T-helper 22 cell (primary cell): ENCODE measurements around the gene RRP12.
"Not testable (repeated sequence)": the region's sequence is repeated elsewhere in the genome, so short reads cannot be mapped to it uniquely, and the experiment has no call there.

Source experiments
- DNase-seq: peaks from one replicate; pipeline ENCODE4 v3.0.0-alpha.2; 2020; ENCODE audit warnings: low read depth

Gene RRP12

DNA sequence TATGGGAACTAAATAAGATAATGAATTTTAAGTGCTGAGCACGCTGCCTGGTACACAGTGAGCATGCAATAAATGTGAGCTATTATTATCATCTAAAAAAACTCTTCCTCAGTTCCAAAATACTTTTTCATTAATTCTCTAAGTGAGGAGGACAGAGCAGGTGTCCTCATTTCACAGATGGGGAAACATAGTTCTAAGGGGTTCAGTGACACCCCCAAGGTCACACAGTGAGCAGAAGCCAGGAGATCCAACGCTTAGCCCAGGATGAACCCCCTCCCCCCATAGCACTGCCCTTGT is 6.8 kb upstream of the RRP12 start:
- DNase-seq: no peak

DNA sequence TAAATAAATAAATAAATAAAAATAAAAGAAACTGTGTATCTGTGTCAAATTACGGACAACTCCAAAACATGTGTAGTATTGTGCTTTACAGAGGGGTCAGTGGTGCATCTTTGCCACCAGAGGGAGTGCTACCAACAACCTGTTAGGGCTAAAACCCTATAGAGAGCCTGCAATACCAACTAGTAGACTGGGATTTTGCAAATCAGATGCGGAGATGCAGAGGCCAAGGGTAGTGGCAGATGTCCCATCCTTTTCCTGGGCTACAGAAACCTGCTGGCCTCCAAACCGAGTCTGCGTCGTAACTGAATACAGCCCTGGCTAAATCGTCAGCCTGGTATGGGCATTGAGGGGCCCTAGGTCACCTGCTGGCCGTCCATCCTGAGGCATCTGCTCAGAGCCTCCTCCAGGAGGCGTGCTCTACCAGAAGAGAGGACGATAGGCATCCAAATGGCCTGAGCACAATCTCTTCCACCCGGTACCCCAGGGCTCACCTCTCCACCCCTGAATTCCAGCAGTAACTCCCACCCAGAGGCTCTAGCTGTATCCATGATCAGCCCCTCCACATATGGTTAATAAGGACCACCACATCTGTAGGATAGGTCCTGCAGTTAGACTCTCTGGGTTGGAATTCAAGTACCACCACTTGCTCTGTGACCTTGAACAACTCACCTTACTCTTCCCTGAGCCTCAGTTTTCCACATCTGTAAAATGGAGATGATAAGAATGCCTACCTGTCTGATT is 6.2 kb upstream of the RRP12 start:
- peak; percentile 37 for DNase-seq

DNA sequence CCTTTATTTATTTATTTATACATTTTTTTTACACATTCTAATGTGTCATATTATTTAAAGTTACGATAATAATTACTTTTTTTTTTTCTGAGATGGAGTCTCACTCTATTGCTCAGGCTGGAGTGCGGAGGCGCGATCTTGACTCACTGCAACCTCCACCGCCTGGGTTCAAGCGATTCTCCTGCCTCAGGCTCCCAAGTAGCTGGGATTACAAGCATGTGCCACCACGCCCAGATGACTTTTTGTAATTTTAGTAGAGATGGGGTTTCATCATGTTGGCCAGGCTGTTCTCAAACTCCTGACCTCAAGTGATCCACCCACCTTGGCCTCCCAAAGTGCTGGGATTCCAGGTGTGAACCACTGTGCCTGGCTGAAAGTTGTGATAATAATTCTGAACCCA is 5.3 kb upstream of the RRP12 start:
- DNase-seq: not testable (repeated sequence)

DNA sequence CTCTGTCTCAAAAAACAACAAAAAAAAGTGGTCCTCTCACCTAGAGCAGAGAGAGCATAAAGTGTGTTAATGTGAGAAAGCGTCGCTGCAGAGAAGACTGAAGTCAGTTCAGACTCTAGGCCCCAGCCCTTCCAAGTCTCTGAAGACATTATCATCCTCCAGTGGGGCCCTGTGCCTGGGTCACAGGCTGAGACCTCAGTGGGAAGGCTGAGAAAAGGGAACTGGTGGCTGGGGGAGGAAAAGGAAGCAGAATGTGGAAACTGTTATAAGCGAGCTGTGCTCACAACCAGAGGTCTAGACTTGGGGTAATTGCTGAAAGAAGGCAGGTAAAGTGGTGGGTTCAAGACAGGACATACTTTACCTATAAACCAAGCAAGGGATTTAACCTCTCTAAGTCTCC is 4.9 kb upstream of the RRP12 start:
- DNase-seq: no peak

DNA sequence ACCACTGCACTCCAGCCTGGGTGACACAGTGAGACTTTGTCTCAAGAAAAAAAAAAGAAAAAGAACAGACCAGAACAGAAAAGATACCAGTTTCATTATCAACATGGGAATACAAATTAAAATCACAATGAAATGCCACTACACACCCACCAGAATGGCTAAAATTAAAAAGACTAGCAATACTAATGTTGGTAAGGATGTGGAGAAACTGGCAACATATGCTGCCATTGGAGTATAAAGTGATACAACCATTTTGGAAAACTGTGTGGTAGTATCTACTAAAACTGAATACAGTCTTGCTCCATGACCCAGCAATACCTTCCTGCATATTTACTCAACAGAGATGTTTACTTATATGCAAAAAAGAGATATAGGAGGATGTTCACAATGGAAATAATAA is 2.9 kb upstream of the RRP12 start:
- DNase-seq: no peak

DNA sequence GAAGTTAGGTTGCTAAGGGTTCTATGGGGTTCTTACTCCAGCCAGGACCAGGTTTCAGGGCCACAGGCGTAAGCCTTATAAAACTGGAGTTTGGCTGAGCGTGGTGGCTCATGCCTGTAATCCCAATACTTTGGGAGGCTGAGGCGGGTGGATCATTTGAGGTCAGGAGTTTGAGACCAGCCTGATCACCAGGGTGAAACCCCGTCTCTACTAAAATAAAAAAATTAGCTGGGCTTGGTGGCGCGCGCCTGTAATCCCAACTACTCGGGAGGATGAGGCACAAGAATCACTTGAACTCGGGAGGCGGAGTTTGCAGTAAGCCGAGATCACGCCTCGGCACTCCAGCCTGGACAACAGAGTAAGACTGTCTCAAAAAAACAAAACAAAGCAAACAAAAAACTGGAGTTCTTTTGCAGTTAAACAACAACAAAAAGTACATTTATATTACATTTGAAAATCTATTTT is 347 bp upstream of the RRP12 start:
- no peak for DNase-seq

DNA sequence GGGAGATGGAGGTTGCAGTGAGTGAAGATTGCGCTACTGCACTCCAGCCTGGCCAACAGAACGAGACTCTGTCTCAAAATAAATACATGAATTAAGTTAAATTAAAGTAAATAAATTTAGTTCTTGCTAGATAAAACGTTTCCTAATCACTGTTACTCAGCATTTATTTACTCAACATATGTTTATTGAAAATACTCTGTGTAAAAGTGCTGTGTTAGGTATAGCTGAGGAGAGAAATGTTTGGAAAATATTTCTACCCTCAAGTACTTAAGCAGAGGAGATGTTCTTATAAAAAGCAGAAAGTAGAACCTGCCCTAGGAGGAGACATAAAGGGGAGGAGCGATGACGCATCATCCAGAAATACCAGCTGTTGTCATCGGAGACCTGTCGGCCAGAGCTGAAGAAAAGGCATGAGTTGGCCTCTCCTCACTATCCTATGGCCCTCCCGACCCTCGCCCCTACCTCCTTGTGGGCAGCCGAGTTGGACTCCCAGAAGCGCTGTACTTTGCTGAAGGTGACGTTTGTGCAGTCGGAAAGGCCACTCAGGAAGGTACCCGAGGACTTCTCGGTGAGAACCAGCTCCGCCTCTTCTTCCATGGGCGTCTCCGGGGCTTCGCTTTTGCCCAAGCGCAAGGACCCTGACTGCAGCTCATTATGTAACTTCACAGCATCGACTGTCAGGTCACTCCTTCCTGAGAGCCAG is 1.1 kb downstream of the RRP12 start:
- no peak for DNase-seq

DNA sequence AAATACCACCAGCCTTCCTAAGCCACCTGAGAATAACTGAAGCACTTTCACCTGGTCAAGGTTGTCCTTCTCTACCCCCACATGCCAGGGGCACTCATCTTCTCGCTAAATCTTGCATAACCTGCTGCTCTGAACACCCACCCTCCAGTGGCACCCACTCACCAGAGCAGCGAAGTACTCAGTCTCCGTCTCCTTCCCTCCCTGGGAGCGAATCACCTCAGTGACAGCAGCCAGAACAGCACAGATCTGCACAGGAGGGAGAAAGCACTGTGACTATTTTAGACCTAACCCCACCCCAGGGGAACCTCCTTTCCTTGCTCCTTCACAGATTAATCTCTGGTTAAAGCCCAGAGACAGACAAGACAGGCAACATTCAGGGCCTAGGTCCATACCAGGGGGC is 5.1 kb downstream of the RRP12 start:
- DNase-seq: no peak

DNA sequence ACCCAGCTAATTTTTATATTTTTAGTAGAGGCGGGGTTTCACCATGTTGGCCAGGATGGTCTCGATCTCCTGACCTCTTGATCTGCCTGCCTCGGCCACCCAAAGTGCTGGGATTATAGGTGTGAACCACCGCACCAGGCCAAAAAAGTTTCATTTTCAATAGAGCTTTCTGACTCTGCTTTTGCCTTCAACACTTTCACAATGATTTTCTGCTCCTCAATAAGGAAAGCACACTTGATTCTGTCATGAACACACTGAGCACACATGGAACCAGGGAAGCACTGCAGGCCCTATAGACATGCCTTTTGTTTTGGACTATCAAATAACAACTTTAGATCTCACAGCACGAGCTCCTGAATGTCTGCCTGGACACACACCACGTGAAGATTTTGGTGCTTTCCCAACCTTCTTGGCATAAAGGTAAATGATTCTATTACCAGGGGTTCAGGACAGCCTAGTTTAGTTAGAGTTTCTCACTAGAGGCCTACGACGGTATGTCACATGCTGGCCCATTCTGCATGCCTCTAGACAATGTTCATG is 8.0 kb downstream of the RRP12 start:
- DNase-seq: no peak

DNA sequence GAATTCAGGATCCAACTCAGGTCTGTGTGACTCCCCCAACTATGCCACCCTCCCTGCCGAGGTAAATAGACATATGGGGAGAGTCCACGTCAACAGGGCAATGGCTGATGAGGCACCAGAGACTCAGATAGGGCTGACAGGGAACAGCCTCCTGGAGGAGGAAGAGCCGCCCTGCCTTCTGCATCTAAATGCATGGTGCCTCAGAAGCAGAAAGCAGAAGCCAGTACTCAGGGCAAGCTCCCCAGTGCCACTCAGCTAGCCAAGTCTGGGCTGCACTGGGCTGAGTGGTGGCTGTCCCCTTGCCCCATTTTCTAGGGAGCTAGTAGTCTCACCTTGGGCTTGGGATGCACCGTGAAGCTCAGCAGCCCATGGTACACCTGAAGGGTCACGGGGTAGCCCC is 11.0 kb downstream of the RRP12 start:
- DNase-seq: no peak

DNA sequence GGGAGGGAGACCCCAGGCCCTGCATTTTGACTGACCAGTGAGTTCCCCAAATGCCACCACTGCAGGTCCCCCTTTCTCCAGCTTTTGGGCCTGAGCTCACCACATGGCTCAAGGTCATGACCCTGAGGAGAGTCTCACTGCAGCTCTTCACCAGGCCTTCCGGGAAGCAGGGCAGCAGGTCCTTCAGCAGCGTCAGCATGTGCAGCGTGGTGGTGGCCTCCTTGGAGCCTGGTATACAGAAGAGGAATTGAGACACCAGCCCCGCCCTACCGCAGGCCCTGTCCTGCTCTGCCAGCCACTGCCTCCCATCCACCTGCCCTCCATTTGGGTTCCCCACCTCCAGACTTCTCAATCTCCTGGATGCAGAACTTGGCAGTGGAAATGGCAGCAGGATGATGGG is 13.0 kb downstream of the RRP12 start:
- DNase-seq: no peak

DNA sequence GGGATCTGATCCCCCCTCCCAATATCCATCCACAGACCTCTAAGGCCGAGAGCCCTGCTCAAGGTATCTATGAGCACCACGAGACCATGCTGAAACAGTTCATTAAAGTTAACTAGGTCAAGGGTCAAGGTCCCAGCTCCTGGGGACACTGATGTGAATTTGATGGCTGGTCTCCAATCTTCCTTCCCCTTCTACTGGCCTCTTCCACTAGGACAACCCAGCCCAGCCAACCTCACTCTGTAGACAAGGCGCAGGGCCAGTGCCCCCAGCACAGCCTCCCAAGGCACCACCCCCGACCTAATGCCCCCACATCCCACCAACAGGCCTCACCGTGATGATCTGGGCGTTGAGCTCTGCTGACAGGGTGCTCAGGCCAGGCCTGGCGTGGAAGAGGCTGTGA is 15.6 kb downstream of the RRP12 start:
- no peak for DNase-seq

DNA sequence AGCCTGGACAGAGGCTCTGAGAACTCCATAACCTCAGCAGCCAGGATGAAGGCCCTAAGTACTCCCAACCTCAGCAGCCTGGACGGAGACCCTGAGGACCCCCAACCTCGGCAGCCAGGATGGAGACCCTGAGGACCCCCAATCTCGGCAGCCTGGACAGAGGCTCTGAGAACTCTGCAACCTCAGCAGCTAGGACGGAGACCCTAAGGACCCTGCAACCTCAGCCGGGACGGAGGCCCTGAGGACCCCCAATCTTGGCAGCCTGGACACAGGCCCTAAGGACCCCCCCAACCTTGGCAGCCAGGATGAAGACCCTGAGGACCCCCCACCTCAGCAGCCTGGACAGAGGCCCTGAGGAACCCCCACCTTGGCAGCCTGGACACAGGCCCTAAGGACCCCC is 16.5 kb downstream of the RRP12 start:
- DNase-seq: no peak

DNA sequence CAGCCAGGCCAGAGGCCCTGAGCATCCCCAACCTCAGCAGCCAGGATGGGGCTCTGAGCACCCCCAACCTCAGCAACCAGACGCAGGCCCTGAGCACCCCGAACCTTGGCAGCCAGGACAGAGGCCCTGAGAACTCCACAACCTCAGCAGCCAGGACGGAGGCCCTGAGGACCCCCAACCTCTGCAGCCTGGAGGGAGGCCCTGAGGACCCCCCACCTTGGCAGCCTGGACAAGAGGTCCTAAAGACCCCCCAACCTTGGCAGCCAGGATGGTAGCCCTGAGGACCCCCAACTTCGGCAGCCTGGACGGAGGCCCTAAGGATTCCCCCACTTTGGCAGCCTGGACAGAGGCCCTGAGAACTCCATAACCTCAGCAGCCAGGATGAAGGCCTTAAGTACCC is 17.0 kb downstream of the RRP12 start:
- no peak for DNase-seq

DNA sequence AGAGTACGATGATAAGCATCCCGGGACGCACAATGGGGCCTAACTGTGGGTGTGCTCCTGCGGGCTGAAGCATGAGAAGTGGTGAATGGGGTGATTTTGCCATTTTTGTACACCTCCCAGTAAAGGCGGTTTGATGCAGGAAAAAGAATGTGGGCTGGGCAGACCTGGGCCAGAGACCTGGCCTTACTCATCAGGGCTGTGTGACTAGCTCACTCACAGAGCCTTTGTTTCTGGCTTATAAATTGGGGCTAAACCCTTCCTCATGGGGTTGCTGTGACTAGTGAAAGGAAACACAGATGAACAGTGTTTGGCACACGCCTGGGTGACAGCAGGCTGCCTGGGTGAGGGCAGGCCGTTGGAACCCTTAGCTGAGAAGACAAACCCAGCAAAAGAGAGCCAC is 18.0 kb downstream of the RRP12 start:
- no peak for DNase-seq

DNA sequence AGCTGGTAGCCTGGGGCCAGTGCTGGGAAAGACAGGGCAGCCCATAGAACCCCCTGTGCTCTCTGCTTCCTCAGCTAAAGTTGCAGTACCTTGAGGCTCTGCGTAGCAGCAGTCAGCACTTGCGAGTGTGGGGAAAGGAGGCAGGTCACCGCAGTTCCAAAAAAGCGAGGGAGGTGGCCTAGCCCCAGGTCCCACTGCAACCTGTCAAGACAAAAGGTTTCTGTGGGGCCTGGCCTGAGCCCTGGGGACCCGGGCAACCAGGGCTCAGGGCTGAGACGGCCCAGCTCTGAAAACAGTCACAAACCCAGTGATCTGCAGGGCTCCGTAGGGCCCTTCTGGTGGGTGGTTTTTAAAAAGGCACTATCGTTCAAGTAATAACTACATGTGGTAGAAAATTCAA is 19.5 kb downstream of the RRP12 start:
- DNase-seq: no peak

DNA sequence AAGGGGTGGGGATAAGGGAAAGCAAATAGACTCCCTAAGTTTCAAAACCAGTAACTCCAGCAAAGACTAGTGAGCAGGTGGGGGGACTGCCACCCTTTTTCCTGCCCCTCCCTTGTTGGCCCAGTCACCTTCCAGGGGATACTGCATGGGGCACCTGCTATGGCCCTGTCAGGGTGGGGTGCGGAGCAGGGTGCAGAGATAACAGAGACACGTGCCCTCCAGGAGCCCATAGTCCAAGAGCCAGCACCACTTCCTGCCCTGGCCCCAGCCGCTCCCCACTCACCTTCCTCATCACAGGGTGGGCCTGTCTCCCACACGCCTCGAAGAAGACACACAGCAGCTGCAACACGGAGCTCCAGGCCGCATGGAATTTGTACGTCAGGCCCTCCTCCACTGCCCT is 20.6 kb downstream of the RRP12 start:
- no peak for DNase-seq

DNA sequence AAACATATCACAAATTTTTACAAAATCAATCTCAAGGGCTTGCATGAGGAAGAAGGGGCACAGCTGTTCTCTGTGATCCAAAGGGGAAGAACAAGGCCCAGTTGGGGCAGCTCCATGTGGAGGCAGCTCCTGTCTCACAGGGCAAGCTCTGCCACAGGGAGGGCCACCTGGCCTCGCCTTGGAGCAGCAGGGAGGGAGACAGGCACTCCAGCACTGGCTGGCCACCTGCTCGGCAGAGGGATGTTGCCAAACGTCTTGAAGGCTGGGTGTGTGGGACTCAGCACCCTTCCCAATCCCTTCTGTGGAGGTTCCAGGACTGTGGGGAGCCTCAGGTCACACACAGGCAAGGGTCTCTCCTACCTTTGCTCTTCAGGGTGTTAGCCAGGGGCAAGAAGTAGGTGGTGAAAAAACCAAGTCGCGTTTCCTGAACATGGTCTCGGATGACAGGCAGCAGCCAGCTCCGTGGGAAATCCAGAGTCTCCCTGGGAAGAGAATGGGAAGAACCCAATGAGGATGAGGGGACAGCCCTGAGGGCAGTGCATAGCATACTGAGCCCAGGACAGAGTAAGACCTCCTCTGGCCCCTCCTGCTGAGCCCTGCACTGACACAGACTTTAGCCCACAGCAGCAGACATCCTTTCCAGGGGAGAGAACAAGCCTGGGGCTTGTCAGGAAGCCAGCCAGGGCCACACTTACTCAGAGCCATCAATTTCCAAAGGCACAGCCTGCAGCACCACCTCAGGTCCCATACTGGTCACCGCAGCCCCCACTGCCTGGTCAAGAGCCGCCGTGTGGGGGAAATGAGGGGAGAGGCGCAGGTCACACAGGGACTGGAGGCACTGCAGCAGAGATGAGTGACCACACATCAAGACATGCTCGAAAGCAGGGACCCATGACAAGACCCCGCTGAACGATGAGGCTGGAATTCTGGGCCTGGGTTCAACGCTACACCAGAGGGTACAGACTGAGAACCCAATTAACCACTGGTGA is 21.9 kb downstream of the RRP12 start:
- no peak for DNase-seq

DNA sequence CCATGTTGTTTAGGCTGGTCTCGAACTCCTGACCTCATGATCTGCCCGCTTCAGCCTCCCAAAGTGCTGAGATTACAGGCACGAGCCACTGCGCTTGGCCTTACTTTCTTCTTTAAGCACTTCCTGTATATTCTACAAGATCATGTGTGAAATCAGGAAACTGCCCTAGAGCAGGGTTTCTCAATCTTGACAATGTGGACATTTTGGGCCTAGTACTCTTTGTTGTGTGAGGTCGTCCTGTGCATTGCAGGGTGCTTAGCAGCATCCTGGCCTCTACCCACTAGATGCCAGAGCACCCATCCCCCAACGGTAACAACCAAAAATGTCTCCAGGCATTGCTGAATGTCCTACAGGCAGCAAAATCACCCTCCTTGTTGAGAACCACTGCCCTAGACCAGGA is 24.7 kb downstream of the RRP12 start:
- DNase-seq: no peak

DNA sequence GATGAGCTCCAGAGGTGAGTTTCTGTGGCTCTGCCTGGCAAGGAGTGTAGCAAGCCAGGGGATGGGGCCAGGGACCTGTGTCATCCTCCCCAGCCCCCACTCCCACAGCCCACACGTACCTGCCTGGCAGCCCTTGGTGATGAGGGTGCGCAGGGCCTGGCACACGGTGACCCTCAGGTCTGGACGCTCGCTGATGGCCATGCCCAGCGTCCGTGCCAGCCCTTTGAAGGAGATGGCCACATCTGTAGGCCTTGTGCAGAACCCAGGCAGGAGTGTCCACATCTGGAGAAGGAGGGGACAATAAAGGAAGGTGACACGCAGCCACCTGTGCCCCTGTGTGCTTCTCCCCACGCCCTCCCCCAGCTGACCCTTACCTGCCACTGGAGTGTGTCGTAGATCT is 27.7 kb downstream of the RRP12 start:
- DNase-seq: no peak

DNA sequence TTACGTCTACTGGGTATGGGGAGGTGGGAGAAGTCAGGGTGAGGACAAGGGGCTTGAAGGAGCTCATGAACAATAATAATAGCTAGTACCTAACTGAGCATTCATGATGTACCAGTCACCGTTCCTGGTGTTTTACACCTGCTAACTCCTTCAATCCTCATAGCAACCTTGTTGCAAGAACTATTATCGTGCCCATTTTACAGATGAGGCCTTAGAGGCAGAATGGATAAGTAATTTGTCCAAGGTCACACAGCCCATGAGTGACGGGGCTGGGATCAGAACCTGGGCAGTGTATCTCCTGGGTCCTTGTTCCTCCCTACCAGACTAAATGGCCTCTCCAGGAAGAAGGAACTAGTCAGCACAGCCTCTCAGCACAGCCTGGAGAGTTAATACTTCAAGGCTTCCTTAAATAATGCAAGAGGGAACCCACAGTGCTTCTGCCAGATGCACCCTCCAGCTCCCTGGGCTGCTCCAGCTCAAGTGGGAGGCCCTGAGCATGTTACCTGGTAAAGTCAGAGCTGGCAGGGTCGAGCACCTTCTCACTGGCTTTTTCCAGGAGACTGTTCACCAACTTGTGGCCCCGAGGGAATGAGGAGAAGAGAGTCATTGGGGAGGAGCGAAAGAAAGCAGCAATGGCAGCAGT is 28.8 kb downstream of the RRP12 start:
- DNase-seq: no peak

DNA sequence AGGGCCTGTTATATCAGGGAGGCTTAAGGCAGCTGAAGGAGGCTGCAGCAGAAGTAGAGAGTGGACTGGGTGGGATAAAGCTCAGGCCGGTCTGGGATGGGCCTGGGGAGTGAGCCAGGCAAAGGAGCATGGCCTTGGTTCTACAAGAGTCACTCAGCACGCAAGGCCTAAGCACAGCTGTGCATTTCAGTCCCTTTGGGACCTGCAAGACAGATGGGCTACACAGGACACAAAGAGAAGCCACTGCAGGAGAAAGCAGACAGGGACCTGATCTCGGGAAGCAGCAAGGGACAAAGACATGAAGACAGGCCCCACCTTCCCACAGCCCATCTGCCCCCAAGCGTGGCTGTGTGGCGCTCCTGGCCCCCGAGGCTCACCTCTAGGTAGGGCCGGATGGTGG is 29.4 kb downstream of the RRP12 start:
- DNase-seq: no peak
